ENCODE results near the gene COL4A5.

- TF ChIP-seq CTCF (IDR thresholded peaks at IDR 0.05; ENCODE audit: insufficient read depth, low read length), result no peak
- no peak for TF ChIP-seq POLR2AphosphoS5 (IDR thresholded peaks at IDR 0.05; ENCODE audit: low read depth)
- no peak for TF ChIP-seq GABPA (IDR thresholded peaks at IDR 0.05; ENCODE audit: low read depth)
- no peak for TF ChIP-seq REST (IDR thresholded peaks at IDR 0.05; ENCODE audit: insufficient replicate concordance, low read depth)
- no peak for TF ChIP-seq SPI1 (IDR thresholded peaks at IDR 0.05; ENCODE audit: borderline replicate concordance, low read depth)
These were observed 142.5 kb downstream of the COL4A5 start for GRCh38 chrX:108582151-108582550.
